Neural cell (in vitro differentiated cells): ENCODE data around the gene KIRREL3. TPM values are rescaled to one million over a fixed set of nuclear protein-coding genes. Genes with fewer than 3 reads are reported as not detected.

ENCODE experiments used
- H2AFZ ChIP-seq: fragments of 200-600, 300-800 bp; sonication (generic), shearing (Covaris generic); 2 replicates; pipeline ENCODE4 v1.6.0; 2014; ENCODE audit warnings: low read depth, mild to moderate bottlenecking, antibody characterized with exemption, low read length, moderate library complexity
- H3F3A ChIP-seq: fragments of 200-600 bp; shearing (Covaris generic); 2 replicates; pipeline ENCODE4 v1.6.1; 2016; ENCODE audit warnings: mild to moderate bottlenecking, moderate library complexity, mixed read lengths, antibody characterized with exemption, low read length; ENCODE audit not compliant: insufficient read depth, poor library complexity, severe bottlenecking
- H3K27ac ChIP-seq: fragments of 200-600, 300-800 bp; sonication (generic), shearing (Covaris generic); 2 replicates; pipeline ENCODE4 v1.5.1; 2014; ENCODE audit warnings: mild to moderate bottlenecking, low read length, moderate library complexity
- H3K27me3 ChIP-seq: fragments of 300-800, 200-600 bp; sonication (generic), shearing (Covaris generic); 2 replicates; pipeline ENCODE4 v1.6.0; 2014; ENCODE audit warnings: mild to moderate bottlenecking, low read depth, low read length, moderate library complexity; ENCODE audit not compliant: insufficient read depth
- H3K36me3 ChIP-seq: fragments of 300-800, 200-600 bp; sonication (generic), shearing (Covaris generic); 2 replicates; pipeline ENCODE4 v1.5.1; 2014; ENCODE audit warnings: mild to moderate bottlenecking, antibody characterized with exemption, low read length, moderate library complexity; ENCODE audit not compliant: insufficient read depth
- H3K4me2 ChIP-seq: fragments of 300-800, 200-600 bp; sonication (generic), shearing (Covaris generic); 2 replicates; pipeline ENCODE4 v1.6.0; 2014; ENCODE audit warnings: mild to moderate bottlenecking, low read length
- H3K4me3 ChIP-seq: fragments of 300-800, 200-600 bp; sonication (generic), shearing (Covaris generic); 2 replicates; pipeline ENCODE4 v1.5.1; 2014; ENCODE audit warnings: mild to moderate bottlenecking, low read length, moderate library complexity
- H3K79me2 ChIP-seq: fragments of 200-600 bp; shearing (Covaris generic); replicated peaks from 2 replicates; pipeline ENCODE4 v1.6.0; 2014; ENCODE audit warnings: mild to moderate bottlenecking, low read length, moderate library complexity; ENCODE audit not compliant: insufficient read depth
- H3K9ac ChIP-seq: fragments of 300-800, 200-600 bp; sonication (generic), shearing (Covaris generic); 2 replicates; pipeline ENCODE4 v1.6.1; 2016; ENCODE audit warnings: mild to moderate bottlenecking, low read length, mixed read lengths
- H3K9me2 ChIP-seq: fragments of 200-600 bp; shearing (Covaris generic); 2 replicates; pipeline ENCODE4 v1.6.1; 2016; ENCODE audit warnings: mild to moderate bottlenecking, low read length, mixed read lengths; ENCODE audit not compliant: insufficient read depth
- H3K9me3 ChIP-seq: fragments of 200-600, 300-800 bp; sonication (generic), shearing (Covaris generic); 2 replicates; pipeline ENCODE4 v1.6.1; 2016; ENCODE audit warnings: mild to moderate bottlenecking, mixed run types, low read length, moderate library complexity, mixed read lengths
- H4K20me1 ChIP-seq: fragments of 200-600 bp; shearing (Covaris generic); 2 replicates; pipeline ENCODE4 v1.6.1; 2016; ENCODE audit warnings: mild to moderate bottlenecking, mixed run types; ENCODE audit not compliant: insufficient read depth
- CTCF ChIP-seq: fragments of 450-650 bp; IDR thresholded peaks from 2 replicates; pipeline ENCODE4 v1.5.1; 2014; ENCODE audit warnings: antibody characterized with exemption, mild to moderate bottlenecking, moderate library complexity; ENCODE audit not compliant: poor library complexity, severe bottlenecking
- EP300 ChIP-seq: fragments of 450-650 bp; conservative IDR thresholded peaks from 2 replicates; pipeline ENCODE4 v1.6.1; 2014; ENCODE audit warnings: antibody characterized with exemption, mild to moderate bottlenecking, moderate library complexity; ENCODE audit not compliant: poor library complexity, severe bottlenecking
- EZH2 ChIP-seq: fragments of 200-600, 300-800 bp; shearing (Covaris generic), sonication (generic); IDR thresholded peaks from 2 replicates; pipeline ENCODE4 v1.6.1; 2014; ENCODE audit warnings: antibody characterized with exemption, low read length, borderline replicate concordance, mild to moderate bottlenecking; ENCODE audit not compliant: insufficient read depth, poor library complexity, severe bottlenecking
- MXI1 ChIP-seq: fragments of 450-650 bp; conservative IDR thresholded peaks from 2 replicates; pipeline ENCODE4 v1.6.1; 2014; ENCODE audit warnings: antibody characterized with exemption, mild to moderate bottlenecking; ENCODE audit not compliant: poor library complexity, severe bottlenecking
- POLR2AphosphoS5 ChIP-seq: IDR thresholded peaks from 2 replicates; pipeline ENCODE4 v1.6.1; 2012
- RAD21 ChIP-seq: fragments of 450-650 bp; conservative IDR thresholded peaks from 2 replicates; pipeline ENCODE4 v1.6.1; 2014; ENCODE audit warnings: antibody characterized with exemption, mild to moderate bottlenecking, moderate library complexity
- REST ChIP-seq: IDR thresholded peaks from 2 replicates; pipeline ENCODE4 v1.6.1; 2012; ENCODE audit warnings: borderline replicate concordance
- SMC3 ChIP-seq: fragments of 450-650 bp; conservative IDR thresholded peaks from 2 replicates; pipeline ENCODE4 v1.6.1; 2014; ENCODE audit warnings: antibody characterized with exemption, mild to moderate bottlenecking, moderate library complexity; ENCODE audit not compliant: poor library complexity
- TAF1 ChIP-seq: IDR thresholded peaks from 2 replicates; pipeline ENCODE4 v1.6.1; 2012; ENCODE audit warnings: low read depth
- polyA plus RNA-seq: library from polyadenylated mRNA; depleted of rRNA; stranded (reverse); fragments of >200 nt; gene quantifications from 2 replicates; pipeline ENCODE4 v1.2.3, GENCODE V29; 2014

Gene KIRREL3
- polyA plus RNA-seq, 1 donor from 2014 or later = 23.8 TPM

GRCh38 chr11:126511475-126512115, 489.0 kb downstream of the KIRREL3 start:
- H3K9ac ChIP-seq = no peak overlapping the region
- TF ChIP-seq POLR2AphosphoS5 (no peak), EZH2 (no peak), MXI1 (no peak), SMC3 (no peak)
- H3K9me2 ChIP-seq = no peaks in the 10 kb centered on the region
- H3K79me2 ChIP-seq = no peaks in the 10 kb centered on the region
- no peaks in the 10 kb centered on the region for H4K20me1 ChIP-seq
- H3K4me3 ChIP-seq = no peak overlapping the region
- H3K27me3 ChIP-seq = no peaks in the 10 kb centered on the region
- H3K36me3 ChIP-seq = no peaks in the 10 kb centered on the region
- H3K4me2 ChIP-seq = no peak overlapping the region
- H3F3A ChIP-seq = no peaks in the 10 kb centered on the region
- H3K27ac ChIP-seq = no peak overlapping the region
- H3K9me3 ChIP-seq = no peaks in the 10 kb centered on the region
- no peak overlapping the region for H2AFZ ChIP-seq

GRCh38 chr11:126510621-126511370, 489.8 kb downstream of the KIRREL3 start:
- TF ChIP-seq MXI1 (no peak), TAF1 (no peak), REST (no peak), CTCF (no peak), POLR2AphosphoS5 (no peak), EP300 (no peak), SMC3 (no peak), EZH2 (no peak), RAD21 (no peak)
- H3K27ac ChIP-seq = no peak overlapping the region
- no peaks in the 10 kb centered on the region for H4K20me1 ChIP-seq
- H3K79me2 ChIP-seq = no peaks in the 10 kb centered on the region
- no peaks in the 10 kb centered on the region for H3F3A ChIP-seq
- no peaks in the 10 kb centered on the region for H3K9me3 ChIP-seq
- no peak overlapping the region for H3K4me2 ChIP-seq
- H3K4me3 ChIP-seq = no peak overlapping the region
- no peak overlapping the region for H3K9ac ChIP-seq
- no peaks in the 10 kb centered on the region for H3K36me3 ChIP-seq
- no peak overlapping the region for H2AFZ ChIP-seq
- no peaks in the 10 kb centered on the region for H3K27me3 ChIP-seq
- no peaks in the 10 kb centered on the region for H3K9me2 ChIP-seq
